Smooth muscle cell (in vitro differentiated cells): Measurements from ENCODE around the gene ABCC12. TPM values are rescaled to one million over a fixed set of nuclear protein-coding genes. Genes with fewer than 3 reads are reported as not detected.

Experiments used
- DNase-seq: peaks from one replicate; lab custom pipeline; 2025; ENCODE audit not compliant: unreplicated experiment; lab: John Stamatoyannopoulos, UW
- H2AFZ ChIP-seq: fragments of 200-600 bp; sonication (generic); 2 replicates; pipeline ENCODE4 v1.6.0; 2016; ENCODE audit warnings: antibody characterized with exemption, low read depth, mild to moderate bottlenecking
- H3F3A ChIP-seq: fragments of 200-600 bp; sonication (generic); 2 replicates; pipeline ENCODE4 v1.6.0; 2017; ENCODE audit warnings: antibody characterized with exemption, low read depth
- H3K27ac ChIP-seq: fragments of 200-600 bp; sonication (generic); 2 replicates; pipeline ENCODE4 v1.5.1; 2016; ENCODE audit warnings: low read depth, mild to moderate bottlenecking
- H3K27me3 ChIP-seq: fragments of 200-600 bp; sonication (generic); 2 replicates; pipeline ENCODE4 v1.6.1; 2016; ENCODE audit warnings: low read depth, mild to moderate bottlenecking
- H3K36me3 ChIP-seq: fragments of 200-600 bp; sonication (generic); 2 replicates; pipeline ENCODE4 v1.5.1; 2016; ENCODE audit warnings: low read depth
- H3K4me1 ChIP-seq: fragments of 200-600 bp; sonication (generic); 2 replicates; pipeline ENCODE4 v1.5.1; 2016; ENCODE audit warnings: low read depth
- H3K4me2 ChIP-seq: fragments of 200-600 bp; sonication (generic); 2 replicates; pipeline ENCODE4 v1.6.0; 2016; ENCODE audit warnings: mild to moderate bottlenecking
- H3K4me3 ChIP-seq: fragments of 200-600 bp; sonication (generic); 2 replicates; pipeline ENCODE4 v1.5.1; 2016; ENCODE audit warnings: mild to moderate bottlenecking
- H3K79me2 ChIP-seq: fragments of 200-600 bp; sonication (generic); 2 replicates; pipeline ENCODE4 v1.6.0; 2016; ENCODE audit warnings: low read depth, mild to moderate bottlenecking
- H3K9ac ChIP-seq: fragments of 200-600 bp; sonication (generic); 2 replicates; pipeline ENCODE4 v1.6.0; 2016; ENCODE audit warnings: low read depth
- H3K9me3 ChIP-seq: fragments of 200-600 bp; sonication (generic); replicated peaks from 2 replicates; pipeline ENCODE4 v1.5.1; 2016; ENCODE audit warnings: low read depth
- H4K20me1 ChIP-seq: fragments of 200-600 bp; sonication (generic); 2 replicates; pipeline ENCODE4 v1.6.0; 2016; ENCODE audit warnings: low read depth
- CTCF ChIP-seq: fragments of 200-600 bp; sonication (generic); IDR thresholded peaks from 2 replicates; pipeline ENCODE4 v1.5.1; 2017; ENCODE audit warnings: borderline replicate concordance, mild to moderate bottlenecking, antibody characterized with exemption; ENCODE audit not compliant: insufficient read depth, poor library complexity, severe bottlenecking
- WGBS: methylation state at CpG from one replicate; pipeline ENCODE4 v1.1.7; 2016; ENCODE audit warnings: low lambda C conversion rate; 5-methylcytosine and 5-hydroxymethylcytosine counted together
- polyA plus RNA-seq: library from polyadenylated mRNA; unstranded; fragments of >200 nt; fragmentation: Nextera tagmentation; extraction: Ambion mirVana; gene quantifications from 2 replicates; pipeline ENCODE4 v1.2.1, GENCODE V29; 2016
- total RNA-seq: library from RNA; depleted of rRNA; stranded (reverse); fragments of >200 nt; gene quantifications from 2 replicates; pipeline ENCODE4 v1.2.3, GENCODE V29; 2014

ABCC12 gene
- total and polyA plus RNA-seq, 2 experiments from 2014 or later = not detected

DNA sequence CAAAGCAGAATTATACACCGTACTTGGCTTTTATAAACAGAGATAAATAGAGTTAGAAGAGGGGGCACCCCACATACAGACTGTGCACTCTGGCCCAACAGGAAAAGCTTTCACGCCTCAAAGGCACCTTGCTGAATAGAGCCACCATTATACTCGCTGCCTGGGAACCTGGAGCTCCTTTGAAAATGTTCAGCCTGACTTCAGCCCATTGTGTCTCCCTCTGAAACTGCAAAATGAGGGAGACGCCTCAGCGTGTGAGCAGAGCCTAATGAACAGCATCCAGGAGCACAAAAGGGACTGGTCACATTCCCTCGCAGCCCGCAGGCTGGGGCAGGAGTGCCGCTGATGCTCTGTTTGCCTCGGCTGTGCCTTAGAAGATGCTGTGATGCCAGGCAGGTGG is 46.3 kb downstream of the ABCC12 start:
- Histone ChIP-seq H3K79me2 (no peaks in the 10 kb centered on the region), H3K4me2 (no peak overlapping the region), H3K36me3 (no peaks in the 10 kb centered on the region), H4K20me1 (no peaks in the 10 kb centered on the region), H3K27ac (no peak overlapping the region), H3K4me3 (no peak overlapping the region), H3K9ac (no peak overlapping the region), H3K27me3 (no peaks in the 10 kb centered on the region), H2AFZ (no peak overlapping the region), H3K9me3 (no peaks in the 10 kb centered on the region), H3K4me1 (peaks cover 6% of the 10 kb centered on the region), H3F3A (no peaks in the 10 kb centered on the region)
- DNase-seq = no peak
- WGBS = 90% methylated on average over 9 of the region's 9 CpGs
- no peak for TF ChIP-seq CTCF

GRCh38 chr16:48106446-48106845 is 49.3 kb downstream of the ABCC12 start:
- TF ChIP-seq CTCF = no peak
- Histone ChIP-seq H3K36me3 (no peaks in the 10 kb centered on the region), H3F3A (no peaks in the 10 kb centered on the region), H3K79me2 (no peaks in the 10 kb centered on the region), H3K27ac (no peak overlapping the region), H3K4me3 (no peak overlapping the region), H3K9me3 (no peaks in the 10 kb centered on the region), H2AFZ (no peak overlapping the region), H3K4me1 (peaks cover 6% of the 10 kb centered on the region), H3K27me3 (no peaks in the 10 kb centered on the region), H3K9ac (no peak overlapping the region), H3K4me2 (no peak overlapping the region), H4K20me1 (no peaks in the 10 kb centered on the region)
- 92% methylated on average over 3 of the region's 3 CpGs for WGBS
- DNase-seq = no peak

Other genes starting within 250 kb of the ABCC12 start
- gene LONP2, start 88.3 kb upstream of the ABCC12 start, total RNA-seq = 37.4 and 47.4 TPM in 2 replicates
- gene LONP2, start 88.3 kb upstream of the ABCC12 start, polyA plus RNA-seq = 26.0 and 30.4 TPM in 2 replicates
- 0.09 TPM in 1 of 2 replicates, not detected in the other for gene ABCC11, start 91.5 kb upstream of the ABCC12 start, total RNA-seq
- not detected in 2 replicates for gene ABCC11, start 91.5 kb upstream of the ABCC12 start, polyA plus RNA-seq
- 30.7 and 34.0 TPM in 2 replicates for gene SIAH1, start 229.4 kb upstream of the ABCC12 start, total RNA-seq
- gene SIAH1, start 229.4 kb upstream of the ABCC12 start, polyA plus RNA-seq = 21.3 and 24.5 TPM in 2 replicates